Karpas-422 (cell line): ENCODE measurements around the gene MSL2. TPM values are rescaled to one million over a fixed set of nuclear protein-coding genes. Genes with fewer than 3 reads are reported as not detected.
A peak's percentile ranks its signal among the peaks of the same experiment; 100 is the strongest.
"Not testable (repeated sequence)": the region's sequence is repeated elsewhere in the genome, so short reads cannot be mapped to it uniquely, and the experiment has no call there.

Source experiments
- DNase-seq: peaks from one replicate; pipeline ENCODE4 v3.0.0-alpha.2; 2015
- H2AFZ ChIP-seq: fragments of 200-600 bp; sonication (generic); 2 replicates; pipeline ENCODE4 v1.6.1; 2014; ENCODE audit warnings: antibody characterized with exemption, low read length, mixed read lengths
- H3K27ac ChIP-seq: fragments of 200-600 bp; sonication (generic); 2 replicates; pipeline ENCODE4 v1.5.1; 2014; ENCODE audit warnings: mild to moderate bottlenecking, low read length, moderate library complexity
- H3K27me3 ChIP-seq: fragments of 200-600 bp; sonication (generic); 2 replicates; pipeline ENCODE4 v1.6.1; 2014; ENCODE audit warnings: low read length, mixed read lengths
- H3K36me3 ChIP-seq: fragments of 200-600 bp; sonication (generic); 2 replicates; pipeline ENCODE4 v1.6.1; 2014; ENCODE audit warnings: low read length, mixed read lengths; ENCODE audit not compliant: insufficient read depth
- H3K4me1 ChIP-seq: fragments of 200-600 bp; sonication (generic); 2 replicates; pipeline ENCODE4 v1.6.1; 2014; ENCODE audit warnings: mild to moderate bottlenecking, low read length, mixed read lengths
- H3K4me2 ChIP-seq: fragments of 200-600 bp; sonication (generic); 2 replicates; pipeline ENCODE4 v1.6.1; 2014; ENCODE audit warnings: low read length, low read depth, mild to moderate bottlenecking; ENCODE audit not compliant: poor library complexity, severe bottlenecking
- H3K4me3 ChIP-seq: fragments of 200-600 bp; sonication (generic); 2 replicates; pipeline ENCODE4 v1.5.1; 2014; ENCODE audit warnings: mild to moderate bottlenecking, antibody characterized with exemption, low read length, mixed read lengths
- H3K79me2 ChIP-seq: fragments of 200-600 bp; sonication (generic); 2 replicates; pipeline ENCODE4 v1.6.1; 2014; ENCODE audit warnings: mild to moderate bottlenecking, low read length, mixed read lengths
- H3K9ac ChIP-seq: fragments of 200-600 bp; sonication (generic); 2 replicates; pipeline ENCODE4 v1.6.0; 2014; ENCODE audit warnings: low read length
- H3K9me2 ChIP-seq: fragments of 200-600 bp; sonication (generic), shearing (Covaris generic); replicated peaks from 2 replicates; pipeline ENCODE4 v1.6.0; 2014; ENCODE audit warnings: mild to moderate bottlenecking, low read length, moderate library complexity; ENCODE audit not compliant: insufficient read depth
- H3K9me3 ChIP-seq: fragments of 300-700, 200-600 bp; sonication (generic); 2 replicates; pipeline ENCODE4 v1.6.1; 2014; ENCODE audit warnings: low read length, mixed read lengths
- H4K20me1 ChIP-seq: fragments of 200-600 bp; sonication (generic); 2 replicates; pipeline ENCODE4 v1.6.1; 2014; ENCODE audit warnings: mild to moderate bottlenecking, antibody characterized with exemption, low read length, low read depth; ENCODE audit not compliant: insufficient read depth
- total RNA-seq: library from RNA; depleted of rRNA; stranded (reverse); fragments of >200 nt; shearing (Covaris generic); gene quantifications from 2 replicates; pipeline ENCODE4 v1.2.3, GENCODE V29; 2014; ENCODE audit warnings: low replicate concordance

Gene MSL2
- total RNA-seq, 1 experiment from 2014 or later, result 47.1 TPM

- Histone ChIP-seq H3K27me3 (no peaks in the 10 kb centered on the region), H3K4me1 (no peaks in the 10 kb centered on the region), H3K4me2 (no peak overlapping the region), H3K27ac (no peak overlapping the region), H3K9ac (no peak overlapping the region), H4K20me1 (peaks cover 60% of the 10 kb centered on the region), H2AFZ (no peak overlapping the region), H3K9me3 (no peaks in the 10 kb centered on the region), H3K4me3 (no peak overlapping the region), H3K36me3 (peaks cover 31% of the 10 kb centered on the region), H3K79me2 (peaks cover 59% of the 10 kb centered on the region), H3K9me2 (no peaks in the 10 kb centered on the region)
- no peak for DNase-seq
These were observed 46.5 kb downstream of the MSL2 start for GRCh38 chr3:136149667-136150066.

DNA sequence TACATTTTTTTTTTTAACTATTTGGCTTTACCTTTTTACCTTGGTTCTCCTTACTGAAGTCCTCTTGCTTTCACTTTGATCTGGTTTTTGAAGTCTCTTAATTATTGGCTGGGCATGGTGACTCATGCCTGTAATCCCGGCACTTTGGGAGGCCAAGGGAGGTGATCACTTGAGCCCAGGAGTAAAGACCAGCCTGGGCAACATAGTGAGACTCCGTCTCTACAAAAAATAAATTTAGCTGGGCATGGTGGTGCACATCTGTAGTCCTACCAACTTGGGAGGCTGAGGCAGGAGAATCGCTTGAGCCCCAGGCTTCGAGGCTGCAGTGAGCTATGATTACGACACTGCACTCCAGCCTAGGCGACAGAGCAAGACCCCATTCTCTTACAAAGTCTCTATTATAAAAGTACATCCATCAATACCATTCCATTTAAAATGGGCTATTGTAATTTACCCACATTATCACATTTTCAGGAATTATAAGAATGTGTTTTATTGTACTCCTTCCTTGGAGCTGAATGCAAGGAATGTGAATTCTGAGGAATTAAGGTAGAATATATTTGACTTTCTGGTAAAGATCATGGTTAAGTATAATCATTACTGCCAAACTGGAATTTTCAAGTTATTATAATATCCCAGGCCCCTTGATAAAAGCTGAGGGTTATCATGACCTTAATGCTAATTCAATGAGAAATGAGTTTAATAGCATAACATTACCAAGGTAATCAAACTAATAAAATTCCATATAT is 49.0 kb downstream of the MSL2 start:
- no peak overlapping the region for H2AFZ ChIP-seq
- H3K9me2 ChIP-seq, result no peaks in the 10 kb centered on the region
- H3K4me3 ChIP-seq, result no peak overlapping the region
- no peak overlapping the region for H3K4me2 ChIP-seq
- peaks cover 26% of the 10 kb centered on the region for H3K36me3 ChIP-seq
- H3K79me2 ChIP-seq, result peaks cover 34% of the 10 kb centered on the region
- no peak for DNase-seq
- H3K27me3 ChIP-seq, result no peaks in the 10 kb centered on the region
- no peak overlapping the region for H3K27ac ChIP-seq
- no peaks in the 10 kb centered on the region for H3K4me1 ChIP-seq
- H3K9me3 ChIP-seq, result no peaks in the 10 kb centered on the region
- H4K20me1 ChIP-seq, result peaks cover 48% of the 10 kb centered on the region
- no peak overlapping the region for H3K9ac ChIP-seq

GRCh38 chr3:136144397-136144796 is 51.7 kb downstream of the MSL2 start:
- H3K4me2 ChIP-seq, H3K9me3 ChIP-seq, H3K36me3 ChIP-seq, H3K4me1 ChIP-seq, H3K27me3 ChIP-seq, H3K9me2 ChIP-seq, H3K27ac ChIP-seq, H3K4me3 ChIP-seq, H2AFZ ChIP-seq, H3K9ac ChIP-seq: not testable (repeated sequence)
- H3K79me2 ChIP-seq, result peaks cover 11% of the 10 kb centered on the region
- DNase-seq, result peak; percentile 27
- H4K20me1 ChIP-seq, result peaks cover 29% of the 10 kb centered on the region

GRCh38 chr3:136142592-136142991 is 53.5 kb downstream of the MSL2 start:
- Histone ChIP-seq H2AFZ (no peak overlapping the region), H3K4me2 (no peak overlapping the region)

DNA sequence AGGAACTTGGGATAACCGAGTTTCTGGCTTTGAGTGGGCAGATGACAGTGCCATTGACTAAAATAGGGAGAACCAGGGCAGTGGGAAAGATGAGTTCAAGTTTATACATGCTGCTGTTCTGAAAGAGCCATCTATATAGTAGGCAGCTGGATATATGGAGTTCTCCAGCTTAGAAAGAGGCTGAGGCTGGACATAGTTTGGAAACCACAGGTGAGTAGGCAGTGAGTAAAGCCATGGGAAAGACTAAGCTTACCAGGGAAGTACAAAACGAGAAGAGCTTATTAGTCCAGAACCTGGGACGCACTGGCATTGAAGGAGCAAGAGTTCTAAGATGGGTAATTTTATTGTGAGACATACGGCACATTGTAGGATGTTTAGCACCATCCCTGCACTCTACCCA is 54.2 kb downstream of the MSL2 start:
- Histone ChIP-seq H3K27ac (no peak overlapping the region), H4K20me1 (0 out of 2 replicates have a peak, but pooled peaks cover 11% of the 10 kb centered on the region), H3K4me2 (no peak overlapping the region), H3K36me3 (no peaks in the 10 kb centered on the region), H3K9me3 (no peaks in the 10 kb centered on the region), H3K9me2 (no peaks in the 10 kb centered on the region), H3K79me2 (no peaks in the 10 kb centered on the region), H3K9ac (no peak overlapping the region), H2AFZ (no peak overlapping the region), H3K4me3 (no peak overlapping the region), H3K4me1 (no peaks in the 10 kb centered on the region), H3K27me3 (no peaks in the 10 kb centered on the region)
- peak; percentile 11 for DNase-seq

More at GRCh38 chr3:136142592-136142991, 53.5 kb downstream of the MSL2 start:
- Histone ChIP-seq H3K9ac (no peak overlapping the region), H3K9me3 (no peaks in the 10 kb centered on the region), H4K20me1 (0 out of 2 replicates have a peak, but pooled peaks cover 16% of the 10 kb centered on the region), H3K4me1 (no peaks in the 10 kb centered on the region), H3K4me3 (no peak overlapping the region), H3K79me2 (no peaks in the 10 kb centered on the region), H3K36me3 (no peaks in the 10 kb centered on the region), H3K27ac (no peak overlapping the region), H3K9me2 (no peaks in the 10 kb centered on the region), H3K27me3 (no peaks in the 10 kb centered on the region)
- peak; percentile 41 for DNase-seq

DNA sequence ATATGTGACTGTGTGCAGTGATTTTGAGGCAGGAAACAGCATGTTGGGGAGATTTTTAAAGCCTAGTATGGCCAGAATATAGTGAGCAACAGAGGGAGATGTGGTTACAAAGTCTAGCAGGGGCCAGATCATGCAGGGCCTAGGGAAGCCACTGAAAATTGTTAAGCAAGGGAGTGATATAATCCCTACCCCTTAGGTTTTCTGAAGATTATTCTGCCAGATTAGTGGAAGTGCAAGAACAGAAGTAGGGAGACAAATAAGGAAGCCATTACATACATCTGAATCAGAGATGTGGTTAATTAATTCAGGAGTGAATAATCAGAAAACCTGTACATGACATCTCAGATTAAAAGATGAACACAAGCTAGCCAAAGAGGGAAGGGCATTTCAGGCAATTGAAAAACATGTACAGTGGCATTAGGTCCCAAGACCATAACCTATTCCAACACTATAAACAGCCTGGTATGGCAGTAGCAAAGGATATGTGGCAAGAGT is 54.8 kb downstream of the MSL2 start:
- H2AFZ ChIP-seq, result no peak overlapping the region
- no peak overlapping the region for H3K4me3 ChIP-seq
- no peaks in the 10 kb centered on the region for H3K27me3 ChIP-seq
- 0 out of 2 replicates have a peak, but pooled peaks cover 11% of the 10 kb centered on the region for H4K20me1 ChIP-seq
- no peaks in the 10 kb centered on the region for H3K9me3 ChIP-seq
- no peak overlapping the region for H3K4me2 ChIP-seq
- peak; percentile 36 for DNase-seq
- H3K36me3 ChIP-seq, result no peaks in the 10 kb centered on the region
- H3K9me2 ChIP-seq, result no peaks in the 10 kb centered on the region
- no peak overlapping the region for H3K9ac ChIP-seq
- H3K27ac ChIP-seq, result no peak overlapping the region
- H3K4me1 ChIP-seq, result no peaks in the 10 kb centered on the region
- no peaks in the 10 kb centered on the region for H3K79me2 ChIP-seq

- Histone ChIP-seq H3K79me2 (no peaks in the 10 kb centered on the region), H3K4me3 (no peak overlapping the region), H3K4me1 (no peaks in the 10 kb centered on the region), H3K9ac (no peak overlapping the region), H2AFZ (no peak overlapping the region), H3K36me3 (no peaks in the 10 kb centered on the region), H4K20me1 (0 out of 2 replicates have a peak, but pooled peaks cover 6% of the 10 kb centered on the region), H3K27me3 (no peaks in the 10 kb centered on the region), H3K4me2 (no peak overlapping the region), H3K27ac (no peak overlapping the region), H3K9me2 (no peaks in the 10 kb centered on the region), H3K9me3 (no peaks in the 10 kb centered on the region)
- no peak for DNase-seq
These were observed 59.7 kb downstream of the MSL2 start for GRCh38 chr3:136136454-136136853.

DNA sequence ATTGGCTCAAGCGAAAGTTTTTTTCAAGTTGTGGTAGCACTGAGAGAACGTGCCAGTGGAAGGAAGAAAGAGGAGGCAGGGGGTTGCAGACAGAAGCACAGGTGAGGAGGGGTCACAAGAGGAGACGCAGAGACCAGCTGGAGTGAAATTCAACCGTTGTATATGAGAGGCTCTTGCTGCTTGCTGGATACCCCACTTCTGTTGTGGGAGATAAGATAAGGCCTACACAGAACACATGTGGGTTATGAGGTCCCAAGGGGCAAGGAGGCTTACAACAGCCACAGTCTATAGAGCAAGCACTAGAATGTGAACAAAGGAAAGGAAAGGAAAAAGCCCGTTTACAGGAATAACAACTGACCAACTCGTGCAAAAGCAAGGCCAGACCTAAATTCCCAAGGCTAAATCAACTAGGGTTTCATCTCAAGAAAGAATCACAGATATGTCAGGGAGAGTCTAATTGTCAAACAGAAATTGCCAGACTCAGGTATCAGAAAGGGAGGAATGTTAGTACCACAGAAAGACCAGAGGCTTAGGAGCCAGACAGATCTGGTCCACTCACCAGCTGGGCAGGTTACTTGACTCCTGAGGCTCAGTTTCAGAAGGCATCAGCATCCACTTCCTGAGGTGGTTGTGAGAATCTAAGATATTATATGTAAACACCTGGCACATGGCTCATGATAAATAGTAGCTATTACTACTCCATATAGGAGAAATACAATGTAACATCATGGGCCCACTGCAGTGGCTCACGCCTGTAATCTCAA is 60.9 kb downstream of the MSL2 start:
- no peaks in the 10 kb centered on the region for H3K27me3 ChIP-seq
- H3K79me2 ChIP-seq, result no peaks in the 10 kb centered on the region
- no peaks in the 10 kb centered on the region for H3K4me1 ChIP-seq
- H3K4me2 ChIP-seq, result no peak overlapping the region
- H3K9me2 ChIP-seq, result no peaks in the 10 kb centered on the region
- no peaks in the 10 kb centered on the region for H3K36me3 ChIP-seq
- no peaks in the 10 kb centered on the region for H3K9me3 ChIP-seq
- H3K27ac ChIP-seq, result no peak overlapping the region
- no peak overlapping the region for H3K9ac ChIP-seq
- DNase-seq, result no peak
- no peaks in the 10 kb centered on the region for H4K20me1 ChIP-seq
- no peak overlapping the region for H3K4me3 ChIP-seq
- no peak overlapping the region for H2AFZ ChIP-seq
